Measurements from ENCODE around the gene ATP5F1C. TPM values are rescaled to one million over a fixed set of nuclear protein-coding genes. Genes with fewer than 3 reads are reported as not detected.

Gene ATP5F1C
- total and polyA plus RNA-seq, 10 of the 15 experiments (the other 5 are each of a cell fraction or from before 2014, with no cell fraction given): 307 to 978 (median 454) TPM

GRCh38 chr10:7738536-7739407 is 49.2 kb upstream of the ATP5F1C start (continued):
- TF ChIP-seq REST (IDR thresholded peaks at IDR 0.05; ENCODE audit: low read depth, low read length): no peak
- TF ChIP-seq SREBF2 (IDR thresholded peaks at IDR 0.05; ENCODE audit: low read length): no peak
- no peak for TF ChIP-seq RCOR1 (conservative IDR thresholded peaks at IDR 0.05; ENCODE audit: low read depth, low read length)
- TF ChIP-seq PRDM15 (CRISPR knock-in tag; IDR thresholded peaks at IDR 0.05): no peak
- TF ChIP-seq TBL1XR1 (IDR thresholded peaks at IDR 0.05; ENCODE audit: low read depth, low read length): no peak
